ENCODE data around the gene TLL1. TPM values are rescaled to one million over a fixed set of nuclear protein-coding genes. Genes with fewer than 3 reads are reported as not detected.

The TLL1 gene
- polyA plus RNA-seq, 2 donors = 0.35 to 0.41 TPM

- no peaks in the 10 kb centered on the region for H3K27me3 ChIP-seq (ENCODE audit: control insufficient read depth in 1 of 2, insufficient read depth in 2 of 2, low read length in 2 of 2)
- no peak overlapping the region for H3K4me3 ChIP-seq (ENCODE audit: low read depth in 1 of 2, low read length in 2 of 2)
- no peaks in the 10 kb centered on the region for H3K4me1 ChIP-seq (ENCODE audit: control insufficient read depth in 2 of 2, insufficient read depth in 2 of 2, low read length in 1 of 2)
- WGBS, 2 donors = 63 to 75% methylated on average over 1 of the region's 1 CpG
- H3K27ac ChIP-seq (ENCODE audit: low read depth in 2 of 2, low read length in 1 of 2) = no peak overlapping the region
- H3K36me3 ChIP-seq (ENCODE audit: control insufficient read depth in 2 of 2, insufficient read depth in 2 of 2, low read length in 1 of 2) = no peaks in the 10 kb centered on the region
- H3K9me3 ChIP-seq (ENCODE audit: control insufficient read depth in 2 of 2, insufficient read depth in 1 of 2, low read depth in 1 of 2, low read length in 1 of 2) = no peaks in the 10 kb centered on the region
Measured at GRCh38 chr4:166017804-166018203, 144.8 kb downstream of the TLL1 start.

DNA sequence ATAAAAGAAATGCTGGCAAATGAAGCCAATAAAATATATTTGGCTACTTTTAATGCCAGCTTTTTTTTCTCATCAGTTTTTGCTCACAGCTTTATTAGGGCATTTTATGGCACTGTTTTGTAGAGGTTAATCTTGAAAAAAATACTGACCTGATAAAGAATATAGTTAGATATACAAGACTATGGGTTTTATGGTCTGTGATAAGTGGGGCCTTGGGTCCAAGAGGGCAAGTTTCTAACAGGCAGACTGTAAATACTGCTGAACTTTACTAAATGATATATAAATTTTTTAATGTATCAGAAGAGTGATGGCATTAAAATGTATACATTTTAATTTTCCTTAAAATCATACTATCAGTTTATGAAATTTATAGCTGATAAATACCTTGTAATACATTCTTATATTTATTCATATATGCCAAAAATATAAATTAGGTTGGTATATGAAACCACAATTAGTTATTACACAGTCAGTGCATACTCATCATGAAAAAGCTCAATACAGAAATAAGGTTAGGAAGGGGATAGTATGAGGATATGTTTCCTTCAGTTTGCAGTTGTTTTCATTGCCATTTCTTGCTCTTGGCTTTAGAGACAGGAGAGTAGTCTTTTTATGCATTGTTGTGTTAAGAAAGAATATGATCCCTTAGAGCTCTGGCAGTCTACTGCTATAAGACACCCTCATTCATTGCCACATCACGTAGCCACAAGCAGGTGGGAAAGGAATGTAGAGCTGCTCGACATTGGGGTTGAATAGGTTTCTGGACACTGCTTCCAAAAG is 146.6 kb downstream of the TLL1 start:
- 68 to 83% methylated on average over 2 of the region's 2 CpGs for WGBS, 2 donors
- H3K4me1 ChIP-seq (ENCODE audit: control insufficient read depth in 2 of 2, insufficient read depth in 2 of 2, low read length in 1 of 2) = no peaks in the 10 kb centered on the region
- H3K4me3 ChIP-seq (ENCODE audit: low read depth in 1 of 2, low read length in 2 of 2) = no peak overlapping the region
- no peaks in the 10 kb centered on the region for H3K36me3 ChIP-seq (ENCODE audit: control insufficient read depth in 2 of 2, insufficient read depth in 2 of 2, low read length in 1 of 2)
- no peaks in the 10 kb centered on the region for H3K9me3 ChIP-seq (ENCODE audit: control insufficient read depth in 2 of 2, insufficient read depth in 1 of 2, low read depth in 1 of 2, low read length in 1 of 2)
- H3K27me3 ChIP-seq (ENCODE audit: control insufficient read depth in 1 of 2, insufficient read depth in 2 of 2, low read length in 2 of 2) = no peaks in the 10 kb centered on the region
- H3K27ac ChIP-seq (ENCODE audit: low read depth in 2 of 2, low read length in 1 of 2) = no peak overlapping the region

- no peaks in the 10 kb centered on the region for H3K4me1 ChIP-seq (ENCODE audit: control insufficient read depth in 2 of 2, insufficient read depth in 2 of 2, low read length in 1 of 2)
- no peaks in the 10 kb centered on the region for H3K36me3 ChIP-seq (ENCODE audit: control insufficient read depth in 2 of 2, insufficient read depth in 2 of 2, low read length in 1 of 2)
- no peak overlapping the region for H3K27ac ChIP-seq (ENCODE audit: low read depth in 2 of 2, low read length in 1 of 2)
- 94 to 96% methylated on average over 9 of the region's 9 CpGs for WGBS, 2 donors
- no peaks in the 10 kb centered on the region for H3K27me3 ChIP-seq (ENCODE audit: control insufficient read depth in 1 of 2, insufficient read depth in 2 of 2, low read length in 2 of 2)
- no peaks in the 10 kb centered on the region for H3K9me3 ChIP-seq (ENCODE audit: control insufficient read depth in 2 of 2, insufficient read depth in 1 of 2, low read depth in 1 of 2, low read length in 1 of 2)
- H3K4me3 ChIP-seq (ENCODE audit: low read depth in 1 of 2, low read length in 2 of 2) = no peak overlapping the region
Measured at GRCh38 chr4:166021617-166022016, 148.6 kb downstream of the TLL1 start.

GRCh38 chr4:166034965-166035364 is 161.9 kb downstream of the TLL1 start:
- Histone ChIP-seq H3K27ac (ENCODE audit: low read depth in 2 of 2, low read length in 1 of 2) (no peak overlapping the region), H3K4me1 (ENCODE audit: control insufficient read depth in 2 of 2, insufficient read depth in 2 of 2, low read length in 1 of 2) (no peaks in the 10 kb centered on the region), H3K27me3 (ENCODE audit: control insufficient read depth in 1 of 2, insufficient read depth in 2 of 2, low read length in 2 of 2) (no peaks in the 10 kb centered on the region), H3K4me3 (ENCODE audit: low read depth in 1 of 2, low read length in 2 of 2) (no peak overlapping the region), H3K36me3 (ENCODE audit: control insufficient read depth in 2 of 2, insufficient read depth in 2 of 2, low read length in 1 of 2) (no peaks in the 10 kb centered on the region), H3K9me3 (ENCODE audit: control insufficient read depth in 2 of 2, insufficient read depth in 1 of 2, low read depth in 1 of 2, low read length in 1 of 2) (no peaks in the 10 kb centered on the region)
- WGBS, 2 donors = 91 to 95% methylated on average over 2 of the region's 2 CpGs

DNA sequence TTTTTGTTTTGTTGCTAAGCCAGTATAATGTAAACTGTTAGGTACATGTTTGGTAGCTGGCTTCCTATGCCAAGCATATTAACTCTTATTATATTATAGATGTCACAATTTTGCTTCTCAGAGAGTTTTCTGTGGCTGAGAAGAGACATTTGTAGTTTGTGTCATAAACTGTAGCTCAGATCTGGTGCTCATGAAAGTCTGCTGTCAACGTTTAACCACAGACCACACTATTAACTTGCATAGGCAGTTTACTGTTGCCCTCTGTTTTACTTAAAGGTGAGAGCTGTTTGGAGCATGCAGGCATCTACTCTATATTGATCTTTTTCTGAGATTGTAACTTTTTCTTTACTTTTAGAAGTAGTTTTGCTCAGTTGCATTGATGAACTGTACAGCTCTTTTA is 166.8 kb downstream of the TLL1 start:
- no peaks in the 10 kb centered on the region for H3K4me1 ChIP-seq (ENCODE audit: control insufficient read depth in 2 of 2, insufficient read depth in 2 of 2, low read length in 1 of 2)
- H3K27me3 ChIP-seq (ENCODE audit: control insufficient read depth in 1 of 2, insufficient read depth in 2 of 2, low read length in 2 of 2) = no peaks in the 10 kb centered on the region
- H3K9me3 ChIP-seq (ENCODE audit: control insufficient read depth in 2 of 2, insufficient read depth in 1 of 2, low read depth in 1 of 2, low read length in 1 of 2) = no peaks in the 10 kb centered on the region
- WGBS, 2 donors = 45 to 53% methylated on average over 1 of the region's 1 CpG
- no peak overlapping the region for H3K4me3 ChIP-seq (ENCODE audit: low read depth in 1 of 2, low read length in 2 of 2)
- no peaks in the 10 kb centered on the region for H3K36me3 ChIP-seq (ENCODE audit: control insufficient read depth in 2 of 2, insufficient read depth in 2 of 2, low read length in 1 of 2)
- no peak overlapping the region for H3K27ac ChIP-seq (ENCODE audit: low read depth in 2 of 2, low read length in 1 of 2)

GRCh38 chr4:166042510-166043055 is 169.5 kb downstream of the TLL1 start:
- Histone ChIP-seq H3K27me3 (ENCODE audit: control insufficient read depth in 1 of 2, insufficient read depth in 2 of 2, low read length in 2 of 2) (no peaks in the 10 kb centered on the region), H3K27ac (ENCODE audit: low read depth in 2 of 2, low read length in 1 of 2) (no peak overlapping the region), H3K9me3 (ENCODE audit: control insufficient read depth in 2 of 2, insufficient read depth in 1 of 2, low read depth in 1 of 2, low read length in 1 of 2) (no peaks in the 10 kb centered on the region), H3K4me3 (ENCODE audit: low read depth in 1 of 2, low read length in 2 of 2) (peak overlapping the region in 1 of 2 donors; percentile 7), H3K4me1 (ENCODE audit: control insufficient read depth in 2 of 2, insufficient read depth in 2 of 2, low read length in 1 of 2) (no peaks in the 10 kb centered on the region), H3K36me3 (ENCODE audit: control insufficient read depth in 2 of 2, insufficient read depth in 2 of 2, low read length in 1 of 2) (no peaks in the 10 kb centered on the region)
- 22 to 30% methylated on average over 8 of the region's 8 CpGs for WGBS, 2 donors

DNA sequence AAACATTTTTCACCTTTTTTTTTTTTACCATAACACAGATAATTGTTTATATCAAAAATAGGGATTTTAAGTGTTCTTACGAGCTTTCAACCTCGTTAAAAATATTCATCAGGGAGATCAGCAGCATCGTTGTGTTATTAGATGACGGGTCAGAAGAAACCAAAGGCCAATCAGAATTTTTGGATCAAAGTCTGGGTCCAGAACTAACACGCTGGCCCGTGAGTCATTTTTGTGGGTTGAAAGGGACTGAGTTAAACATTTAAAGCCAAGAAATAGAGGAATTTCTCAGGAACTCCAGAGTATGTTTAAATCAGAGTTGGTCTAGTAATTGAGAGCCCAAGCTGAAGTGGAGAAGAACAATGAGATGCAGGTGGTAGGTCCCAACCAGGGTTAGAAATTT is 170.8 kb downstream of the TLL1 start:
- Histone ChIP-seq H3K36me3 (ENCODE audit: control insufficient read depth in 2 of 2, insufficient read depth in 2 of 2, low read length in 1 of 2) (no peaks in the 10 kb centered on the region), H3K27ac (ENCODE audit: low read depth in 2 of 2, low read length in 1 of 2) (no peak overlapping the region), H3K4me3 (ENCODE audit: low read depth in 1 of 2, low read length in 2 of 2) (no peak overlapping the region), H3K9me3 (ENCODE audit: control insufficient read depth in 2 of 2, insufficient read depth in 1 of 2, low read depth in 1 of 2, low read length in 1 of 2) (no peaks in the 10 kb centered on the region), H3K27me3 (ENCODE audit: control insufficient read depth in 1 of 2, insufficient read depth in 2 of 2, low read length in 2 of 2) (no peaks in the 10 kb centered on the region), H3K4me1 (ENCODE audit: control insufficient read depth in 2 of 2, insufficient read depth in 2 of 2, low read length in 1 of 2) (no peaks in the 10 kb centered on the region)
- 74 to 76% methylated on average over 6 of the region's 6 CpGs for WGBS, 2 donors

DNA sequence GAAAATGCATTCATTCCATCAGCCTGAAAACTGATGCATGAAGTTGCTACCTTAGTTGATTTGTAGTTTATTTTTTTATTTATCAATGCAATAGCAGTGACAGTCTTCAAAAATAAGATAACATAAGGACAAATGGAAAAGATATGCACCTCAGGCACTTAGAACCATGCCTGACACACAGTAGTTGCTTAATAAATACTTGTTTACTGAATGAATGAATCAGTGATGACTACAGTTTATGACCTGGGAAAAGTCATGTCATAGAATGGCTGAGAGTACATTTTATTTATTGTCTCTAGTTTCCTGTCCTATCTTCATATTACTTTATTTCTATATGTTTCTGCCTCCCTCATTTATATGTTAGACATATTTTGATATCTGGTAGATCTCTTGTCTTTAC is 171.8 kb downstream of the TLL1 start:
- Histone ChIP-seq H3K27me3 (ENCODE audit: control insufficient read depth in 1 of 2, insufficient read depth in 2 of 2, low read length in 2 of 2) (no peaks in the 10 kb centered on the region), H3K9me3 (ENCODE audit: control insufficient read depth in 2 of 2, insufficient read depth in 1 of 2, low read depth in 1 of 2, low read length in 1 of 2) (no peaks in the 10 kb centered on the region)

DNA sequence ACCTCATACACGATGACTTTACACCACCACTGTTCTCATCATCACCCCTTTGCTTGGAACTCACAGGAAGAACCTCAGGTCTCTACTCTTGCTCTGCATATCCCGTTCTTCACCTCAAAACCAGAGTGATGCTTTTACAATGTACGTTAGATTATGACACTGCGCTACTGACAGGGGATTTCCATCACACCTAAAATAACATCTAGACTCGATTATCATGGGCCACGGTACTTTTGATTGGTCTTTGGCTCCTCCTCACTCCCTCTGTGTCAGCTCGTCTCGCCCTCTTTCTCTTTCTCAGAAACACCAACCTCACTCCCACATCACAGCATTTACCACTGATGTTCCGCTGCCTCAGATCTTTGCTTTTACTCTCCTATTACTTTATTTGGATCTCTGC is 172.4 kb downstream of the TLL1 start:
- Histone ChIP-seq H3K27ac (ENCODE audit: low read depth in 2 of 2, low read length in 1 of 2) (no peak overlapping the region), H3K4me3 (ENCODE audit: low read depth in 1 of 2, low read length in 2 of 2) (no peak overlapping the region), H3K36me3 (ENCODE audit: control insufficient read depth in 2 of 2, insufficient read depth in 2 of 2, low read length in 1 of 2) (no peaks in the 10 kb centered on the region), H3K27me3 (ENCODE audit: control insufficient read depth in 1 of 2, insufficient read depth in 2 of 2, low read length in 2 of 2) (no peaks in the 10 kb centered on the region), H3K4me1 (ENCODE audit: control insufficient read depth in 2 of 2, insufficient read depth in 2 of 2, low read length in 1 of 2) (no peaks in the 10 kb centered on the region), H3K9me3 (ENCODE audit: control insufficient read depth in 2 of 2, insufficient read depth in 1 of 2, low read depth in 1 of 2, low read length in 1 of 2) (no peaks in the 10 kb centered on the region)
- 86 to 88% methylated on average over 9 of the region's 9 CpGs for WGBS, 2 donors

More for the DNA sequence above, 171.8 kb downstream of the TLL1 start:
- Histone ChIP-seq H3K4me3 (ENCODE audit: low read depth in 1 of 2, low read length in 2 of 2) (no peak overlapping the region), H3K4me1 (ENCODE audit: control insufficient read depth in 2 of 2, insufficient read depth in 2 of 2, low read length in 1 of 2) (no peaks in the 10 kb centered on the region), H3K27ac (ENCODE audit: low read depth in 2 of 2, low read length in 1 of 2) (no peak overlapping the region), H3K36me3 (ENCODE audit: control insufficient read depth in 2 of 2, insufficient read depth in 2 of 2, low read length in 1 of 2) (no peaks in the 10 kb centered on the region)

DNA sequence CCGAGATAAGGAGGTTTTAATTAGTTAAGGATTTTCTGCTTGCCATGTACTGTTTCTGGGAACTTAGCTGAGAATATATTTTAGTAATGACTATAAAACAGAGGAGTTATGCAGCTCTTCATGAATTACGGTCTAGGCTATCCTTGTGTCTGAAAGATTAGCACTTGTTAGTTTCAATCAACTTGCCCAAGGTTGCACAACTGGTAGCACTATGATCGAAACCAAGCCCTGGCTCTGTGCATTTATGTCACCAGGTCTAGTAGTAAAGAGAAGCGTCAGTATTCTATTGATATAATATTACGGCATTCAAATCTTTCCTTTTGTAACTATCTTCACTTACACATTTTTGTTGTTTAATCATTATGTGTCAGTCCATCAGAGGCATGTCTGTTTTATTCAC is 176.0 kb downstream of the TLL1 start:
- no peaks in the 10 kb centered on the region for H3K36me3 ChIP-seq (ENCODE audit: control insufficient read depth in 2 of 2, insufficient read depth in 2 of 2, low read length in 1 of 2)
- 76 to 85% methylated on average over 5 of the region's 5 CpGs for WGBS, 2 donors

More for the DNA sequence above, 176.0 kb downstream of the TLL1 start:
- Histone ChIP-seq H3K4me1 (ENCODE audit: control insufficient read depth in 2 of 2, insufficient read depth in 2 of 2, low read length in 1 of 2) (no peaks in the 10 kb centered on the region), H3K27ac (ENCODE audit: low read depth in 2 of 2, low read length in 1 of 2) (no peak overlapping the region), H3K4me3 (ENCODE audit: low read depth in 1 of 2, low read length in 2 of 2) (no peak overlapping the region), H3K27me3 (ENCODE audit: control insufficient read depth in 1 of 2, insufficient read depth in 2 of 2, low read length in 2 of 2) (no peaks in the 10 kb centered on the region), H3K9me3 (ENCODE audit: control insufficient read depth in 2 of 2, insufficient read depth in 1 of 2, low read depth in 1 of 2, low read length in 1 of 2) (no peaks in the 10 kb centered on the region)

All from esophagus (tissue), 2 donors.